Measurements from ENCODE around the gene NCOA5.

- TF ChIP-seq CTCF (IDR thresholded peaks at IDR 0.05 in 8 of 11, conservative IDR thresholded peaks at IDR 0.05 in 3 of 11) (no peak), POLR2AphosphoS5 (IDR thresholded peaks at IDR 0.05) (no peak)
These were observed 29.3 kb upstream of the NCOA5 start for GRCh38 chr20:46119028-46119546.
